Kidney (tissue), 14 donors: ENCODE measurements around the gene SCFD2. TPM values are rescaled to one million over a fixed set of nuclear protein-coding genes. Genes with fewer than 3 reads are reported as not detected.

ENCODE experiments used
- DNase-seq, 5 donors: peaks; one replicate each; pipeline ENCODE4 v3.0.0-alpha.2; 2013 to 2020
- FAIRE-seq: peaks from 2 replicates; lab custom pipeline; 2012; peaks lifted over from hg19 to GRCh38; lab: Jason Lieb, UNC
- H3K27ac ChIP-seq, 2 donors: one replicate each; pipeline ENCODE4 v1.7.0; 2013; ENCODE audit warnings: low read depth in 2 of 2, low read length in 2 of 2, inconsistent platforms in 1 of 2
- H3K27me3 ChIP-seq: one replicate; pipeline ENCODE4 v1.7.1; 2013; ENCODE audit warnings: low read length, inconsistent platforms; ENCODE audit not compliant: control insufficient read depth, insufficient read depth
- H3K36me3 ChIP-seq, 3 donors: one replicate each; pipeline versions ENCODE4 v1.7.0 to v1.7.1; 2013; ENCODE audit warnings: low read length in 3 of 3, control low read depth in 1 of 3, inconsistent platforms in 1 of 3; ENCODE audit not compliant: insufficient read depth in 3 of 3, control insufficient read depth in 2 of 3
- H3K4me1 ChIP-seq, 3 donors: one replicate each; pipeline versions ENCODE4 v1.7.0 to v1.7.1; 2013; ENCODE audit warnings: low read length in 3 of 3, inconsistent platforms in 1 of 3, low read depth in 1 of 3; ENCODE audit not compliant: control insufficient read depth in 2 of 3, insufficient read depth in 2 of 3
- H3K4me3 ChIP-seq, 3 donors: one replicate each; pipeline versions ENCODE4 v1.7.0 to v1.8.1; 2013; ENCODE audit warnings: low read length in 3 of 3, control low read depth in 1 of 3, inconsistent platforms in 1 of 3
- H3K9ac ChIP-seq, 3 donors: one replicate each; pipeline versions ENCODE4 v1.7.0 to v1.7.1; 2013; ENCODE audit warnings: low read length in 3 of 3, control low read depth in 1 of 3, inconsistent platforms in 1 of 3
- H3K9me3 ChIP-seq, 3 donors: one replicate each; pipeline versions ENCODE4 v1.7.0 to v1.7.1; 2013; ENCODE audit warnings: low read length in 3 of 3, control low read depth in 1 of 3, inconsistent platforms in 1 of 3; ENCODE audit not compliant: control insufficient read depth in 2 of 3, insufficient read depth in 1 of 3
- CTCF ChIP-seq: IDR thresholded peaks from 3 replicates; pipeline ENCODE4 v1.5.1; 2012; ENCODE audit warnings: mild to moderate bottlenecking, moderate library complexity, borderline replicate concordance; ENCODE audit not compliant: insufficient read depth; ENCODE audit errors: extremely low read depth
- intact Hi-C: fragments of 100-400 bp; cut with DNase I; formaldehyde crosslinking; loops from one replicate; pipeline ENCODE4 v1.11.1; 2022
- polyA plus RNA-seq: library from polyadenylated mRNA; stranded (reverse); fragments of 350-450 nt; fragmentation: Illumina TruSeq; extraction: RNeasy Lipid Tissue Mini Kit (QIAGEN cat#74804); gene quantifications from one replicate; pipeline ENCODE4 v1.2.3, GENCODE V29; 2014; ENCODE audit warnings: low read depth, low replicate concordance; ENCODE audit not compliant: insufficient read depth
- total RNA-seq: library from RNA; stranded (reverse); fragmentation: NEBNext Ultra II Directional; extraction: Animal tissue kit (Norgen Biotek cat#: 25700); gene quantifications from one replicate; pipeline ENCODE4 v1.2.1, GENCODE V29; 2021
- donor health status: control.
- donor health status: control.
- donor health status: control.
- donor health status: control.
- donor health status: control.
- donor health status: DM: yes; HTN: yes; CAD: no.
- donor health status: Normal renal cell carcinoma (clear cell type).

SCFD2 gene
- total and polyA plus RNA-seq, 2 donors from 2014 or later: 6.1 to 20.8 TPM

GRCh38 chr4:52823702-52824092, 542.2 kb downstream of the SCFD2 start:
- H3K27me3 ChIP-seq: no peaks in the 10 kb centered on the region
- TF ChIP-seq CTCF: no peak
- H3K4me3 ChIP-seq: no peak overlapping the region
- H3K9me3 ChIP-seq: no peaks in the 10 kb centered on the region
- DNase-seq (no peak), FAIRE-seq (no peak)
- intact Hi-C loops: no loop called here
- no peak overlapping the region for H3K9ac ChIP-seq
- peaks cover 2 to 9% (median 6%) of the 10 kb centered on the region in 3 donors for H3K4me1 ChIP-seq
- no peaks in the 10 kb centered on the region for H3K36me3 ChIP-seq
- H3K27ac ChIP-seq: peak overlapping the region in 1 of 2 donors; percentile 8

Other genes starting within 250 kb of the SCFD2 start
- gene FIP1L1, start 11.6 kb upstream of the SCFD2 start, total RNA-seq: 48.0 TPM
- gene FIP1L1, start 11.6 kb upstream of the SCFD2 start, polyA plus RNA-seq: 25.5 TPM
- 25.6 TPM for gene LNX1, start 225.4 kb upstream of the SCFD2 start, total RNA-seq
- 10.2 TPM for gene LNX1, start 225.4 kb upstream of the SCFD2 start, polyA plus RNA-seq